BJ (cell line): ENCODE results near the gene PCSK2. TPM values are rescaled to one million over a fixed set of nuclear protein-coding genes. Genes with fewer than 3 reads are reported as not detected.

Experiments
- CTCF ChIA-PET: fragments of 350-600 bp; formaldehyde crosslinking; extraction: SDS; loops from one replicate; lab custom pipeline; 2021; ENCODE audit warnings: antibody characterized with exemption, inconsistent platforms; lab: Yijun Ruan, JAX
- POLR2A ChIA-PET: fragments of 300-600 bp; sonication (Branson Sonifier 250); formaldehyde crosslinking; extraction: SDS; loops from one replicate; lab custom pipeline; 2021; ENCODE audit warnings: antibody characterized with exemption; lab: Charles Lee
- DNase-seq: peaks from one replicate; pipeline ENCODE4 v3.0.0-alpha.2; 2011; ENCODE audit warnings: low read depth
- H3K27me3 ChIP-seq: 2 replicates; pipeline ENCODE4 v1.6.0; 2011; ENCODE audit warnings: low read length; ENCODE audit not compliant: control insufficient read depth, insufficient read depth
- H3K36me3 ChIP-seq: 2 replicates; pipeline ENCODE4 v1.5.1; 2011; ENCODE audit warnings: low read length; ENCODE audit not compliant: control insufficient read depth, insufficient read depth
- H3K4me3 ChIP-seq: 2 replicates; pipeline ENCODE4 v1.5.1; 2011; ENCODE audit warnings: low read depth, mild to moderate bottlenecking, control low read depth, low read length
- polyA plus RNA-seq: library from polyadenylated mRNA; depleted of rRNA; stranded (reverse); fragments of >200 nt; gene quantifications from 2 replicates; pipeline ENCODE4 v1.2.3, GENCODE V29; 2011
- TF ChIP-seq, protein P1 (sequence below): IDR thresholded peaks from 2 replicates; pipeline ENCODE4 v1.5.1; 2011; ENCODE audit warnings: low read depth, mild to moderate bottlenecking, control low read depth, inconsistent platforms, low read length, moderate library complexity; ENCODE audit not compliant: insufficient read depth

PCSK2 gene
- polyA plus RNA-seq, 1 experiment, result not detected

DNA sequence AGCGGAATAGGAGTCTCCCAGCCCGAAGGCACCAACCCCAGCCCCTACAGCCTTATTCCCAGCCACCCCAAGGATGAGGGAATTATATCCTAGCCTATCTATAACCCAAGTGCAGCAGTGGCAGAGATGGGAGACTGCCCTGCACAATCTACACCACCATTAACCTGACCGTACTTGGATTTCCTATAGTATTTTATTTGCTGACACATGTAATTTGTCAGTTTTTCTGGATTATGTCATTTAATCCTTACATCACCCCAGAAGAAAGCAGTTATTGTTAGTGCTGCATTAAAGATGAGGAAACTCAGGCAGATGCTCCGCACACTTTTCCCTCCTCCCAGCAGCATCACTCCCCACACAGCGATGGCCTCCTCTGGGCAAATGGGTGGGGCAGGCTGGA is 298.3 kb downstream of the PCSK2 start:
- CTCF ChIA-PET, result interaction anchor here (1.4 kb wide), 1 partner anchor 11 kb away, joined by 5 read pairs; no protein-coding TSS in a partner anchor
- POLR2A ChIA-PET, result no interaction called here
- no peak for DNase-seq
- Histone ChIP-seq H3K4me3 (no peak overlapping the region), H3K36me3 (no peaks in the 10 kb centered on the region), H3K27me3 (no peaks in the 10 kb centered on the region; the same call in 1 of the 2 replicates)
- TF ChIP-seq, protein P1, sequence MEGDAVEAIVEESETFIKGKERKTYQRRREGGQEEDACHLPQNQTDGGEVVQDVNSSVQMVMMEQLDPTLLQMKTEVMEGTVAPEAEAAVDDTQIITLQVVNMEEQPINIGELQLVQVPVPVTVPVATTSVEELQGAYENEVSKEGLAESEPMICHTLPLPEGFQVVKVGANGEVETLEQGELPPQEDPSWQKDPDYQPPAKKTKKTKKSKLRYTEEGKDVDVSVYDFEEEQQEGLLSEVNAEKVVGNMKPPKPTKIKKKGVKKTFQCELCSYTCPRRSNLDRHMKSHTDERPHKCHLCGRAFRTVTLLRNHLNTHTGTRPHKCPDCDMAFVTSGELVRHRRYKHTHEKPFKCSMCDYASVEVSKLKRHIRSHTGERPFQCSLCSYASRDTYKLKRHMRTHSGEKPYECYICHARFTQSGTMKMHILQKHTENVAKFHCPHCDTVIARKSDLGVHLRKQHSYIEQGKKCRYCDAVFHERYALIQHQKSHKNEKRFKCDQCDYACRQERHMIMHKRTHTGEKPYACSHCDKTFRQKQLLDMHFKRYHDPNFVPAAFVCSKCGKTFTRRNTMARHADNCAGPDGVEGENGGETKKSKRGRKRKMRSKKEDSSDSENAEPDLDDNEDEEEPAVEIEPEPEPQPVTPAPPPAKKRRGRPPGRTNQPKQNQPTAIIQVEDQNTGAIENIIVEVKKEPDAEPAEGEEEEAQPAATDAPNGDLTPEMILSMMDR, result no peak

DNA sequence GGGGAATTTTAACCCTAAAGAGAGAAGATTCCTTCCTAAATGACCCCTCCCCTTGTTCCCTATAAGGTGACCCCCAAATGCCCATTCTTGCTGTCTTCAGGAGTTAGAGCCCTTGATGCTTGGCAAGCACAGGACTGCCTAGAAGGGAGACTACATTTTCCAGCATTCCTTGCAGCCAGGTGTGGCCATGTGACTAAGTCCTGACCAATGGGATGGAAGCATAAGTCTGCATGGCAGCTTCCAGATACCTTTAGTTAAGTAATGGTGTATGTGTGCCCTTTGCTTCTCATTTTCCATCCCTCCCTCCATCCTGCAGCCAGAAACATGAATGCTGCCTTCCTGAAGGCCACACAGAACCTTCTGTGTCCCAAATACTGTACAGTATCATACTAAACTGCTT is 298.8 kb downstream of the PCSK2 start:
- Histone ChIP-seq H3K4me3 (no peak overlapping the region), H3K27me3 (no peaks in the 10 kb centered on the region; the same call in 1 of the 2 replicates), H3K36me3 (no peaks in the 10 kb centered on the region)
- DNase-seq, result no peak
- CTCF ChIA-PET, result interaction anchor here (1.4 kb wide), 1 partner anchor 11 kb away, joined by 5 read pairs; no protein-coding TSS in a partner anchor
- TF ChIP-seq, protein P1, result no peak
- POLR2A ChIA-PET, result no interaction called here

DNA sequence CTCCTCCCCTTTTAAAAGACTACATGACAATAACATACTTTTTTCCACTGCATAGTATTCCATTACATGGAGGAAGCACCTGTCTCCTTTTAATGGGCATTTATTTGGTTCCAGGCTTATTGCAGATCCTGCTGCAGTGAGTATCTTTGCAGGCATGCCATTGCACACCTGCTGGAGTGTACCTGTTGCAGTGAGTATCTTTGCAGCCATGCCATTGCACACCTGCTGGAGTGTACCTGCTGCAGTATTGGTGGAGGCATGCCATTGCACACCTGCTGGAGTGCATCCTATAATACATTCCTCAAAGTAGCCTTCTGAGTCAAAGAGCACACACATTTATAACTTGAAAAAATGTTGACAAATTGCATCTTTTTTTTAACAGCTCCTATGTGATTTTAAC is 302.7 kb downstream of the PCSK2 start:
- H3K36me3 ChIP-seq, result no peaks in the 10 kb centered on the region
- POLR2A ChIA-PET, result no interaction called here
- TF ChIP-seq, protein P1, result no peak
- no peak overlapping the region for H3K4me3 ChIP-seq
- CTCF ChIA-PET, result no interaction called here
- no peak for DNase-seq
- no peaks in the 10 kb centered on the region; the same call in 1 of the 2 replicates for H3K27me3 ChIP-seq

DNA sequence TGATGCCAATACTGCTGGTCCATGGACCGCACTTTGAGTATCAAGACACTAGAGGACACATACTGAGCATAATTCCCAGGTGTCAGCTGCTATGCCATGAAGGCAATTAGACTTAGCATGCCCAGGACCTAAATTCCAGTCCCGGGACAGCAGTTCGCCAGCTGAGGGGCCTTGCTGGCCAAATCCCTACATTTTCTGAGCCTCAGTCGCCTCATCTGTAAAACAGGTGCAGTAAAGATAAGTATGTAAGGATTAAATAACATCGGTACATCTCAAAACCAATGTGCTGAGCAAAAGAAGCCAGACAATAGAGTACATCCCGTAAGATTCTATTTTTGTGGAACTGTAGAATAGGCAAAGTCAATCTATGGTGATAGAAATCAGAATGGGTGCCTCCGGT is 303.3 kb downstream of the PCSK2 start:
- DNase-seq, result no peak
- TF ChIP-seq, protein P1, result no peak
- ChIA-PET POLR2A (interaction anchor here (0.5 kb wide), 1 partner anchor 41 kb away, joined by 3 read pairs; no protein-coding TSS in a partner anchor), CTCF (no interaction called here)
- no peaks in the 10 kb centered on the region; the same call in 1 of the 2 replicates for H3K27me3 ChIP-seq
- H3K36me3 ChIP-seq, result no peaks in the 10 kb centered on the region
- no peak overlapping the region for H3K4me3 ChIP-seq

DNA sequence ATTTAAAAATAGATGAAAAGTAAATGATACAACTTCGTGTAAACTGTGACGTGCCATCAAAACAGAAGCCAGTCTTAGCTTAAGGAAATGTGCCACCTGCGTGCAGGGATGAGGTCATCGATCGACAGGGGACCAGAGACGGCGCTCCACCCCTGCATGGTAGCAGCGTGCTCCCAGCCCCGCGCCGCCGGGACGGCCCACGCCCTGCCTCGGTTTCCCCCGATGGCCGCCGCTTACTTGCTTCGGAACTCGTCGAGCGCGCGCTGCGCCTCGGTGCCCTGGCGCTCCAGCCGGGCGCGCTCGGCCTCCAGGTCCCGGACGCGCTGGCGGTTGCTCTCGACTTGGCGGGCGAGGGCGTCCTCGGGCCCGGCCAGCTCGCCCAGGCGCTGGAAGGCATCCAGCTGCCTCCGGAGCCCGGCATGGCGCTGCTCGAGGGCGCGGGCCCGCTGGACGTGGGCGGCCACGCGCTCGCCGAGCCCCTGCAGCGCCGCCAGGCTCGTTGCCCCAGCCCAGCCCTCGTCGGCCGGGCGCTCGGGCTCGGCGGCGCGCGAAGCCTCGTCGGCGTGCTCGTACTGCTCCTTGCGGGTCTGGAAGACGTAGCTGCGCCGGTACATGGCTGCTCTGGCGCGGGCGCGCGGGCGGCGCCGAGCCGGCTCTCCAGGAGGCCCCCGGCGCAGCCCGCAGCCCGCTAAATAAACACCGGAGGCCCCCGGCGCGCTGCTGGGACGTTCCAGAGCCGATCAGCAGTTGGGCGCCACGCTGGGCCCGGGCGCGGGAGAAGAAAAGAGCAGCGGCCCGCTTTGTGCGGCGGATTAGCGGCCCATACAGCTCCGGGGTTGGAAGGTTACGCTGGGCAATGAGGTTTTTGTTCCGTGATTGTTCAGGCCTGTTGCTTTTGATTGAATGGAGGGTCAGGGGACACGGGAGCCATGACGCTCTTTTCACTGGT is 304.1 kb downstream of the PCSK2 start, which contains the start of gene BFSP1:
Gene BFSP1, minus strand, starts transcription at position 664 of the 949 bp plus-strand sequence. Its CDS starts 50 bp downstream, at position 614.
- Histone ChIP-seq H3K36me3 (no peaks in the 10 kb centered on the region), H3K4me3 (peak within 1 kb of the TSS; percentile 30), H3K27me3 (no peaks in the 10 kb centered on the region)
- no peak for DNase-seq
- POLR2A ChIA-PET, result interaction anchor here (0.5 to 0.6 kb wide), 2 partner anchors 40 to 79 kb away, joined by 3 read pairs; no protein-coding TSS in a partner anchor
- TF ChIP-seq, protein P1, result no peak
- CTCF ChIA-PET, result interaction anchor here (0.7 to 1.2 kb wide), 8 partner anchors 12 to 134 kb away, joined by 3 to 5 read pairs (median 3); no protein-coding TSS in a partner anchor
